Spleen (tissue), 11 donors: ENCODE results near the gene C12orf76. TPM values are rescaled to one million over a fixed set of nuclear protein-coding genes. Genes with fewer than 3 reads are reported as not detected.

Source experiments
- DNase-seq: peaks from one replicate; pipeline ENCODE4 v3.0.0-alpha.2; 2020
- H3K27ac ChIP-seq, 8 donors: fragments of 200-600 bp; sonication (generic) in 7 of 8; 1 replicate in 4 of 8; 2 replicates in 4 of 8; pipeline versions ENCODE4 v1.5.0 to v1.8.0; 2016 to 2021; ENCODE audit warnings: inconsistent platforms in 4 of 8, mild to moderate bottlenecking in 4 of 8, moderate library complexity in 1 of 8
- H3K27me3 ChIP-seq, 7 donors: fragments of 200-600 bp; sonication (generic) in 6 of 7; replicated peaks in 1 of 7; 1 replicate in 4 of 7; 2 replicates in 3 of 7; pipeline versions ENCODE4 v1.5.0 to v1.8.0; 2016 to 2021; ENCODE audit warnings: inconsistent platforms in 3 of 7, mild to moderate bottlenecking in 1 of 7
- H3K36me3 ChIP-seq, 6 donors: fragments of 200-600 bp; sonication (generic) in 5 of 6; 1 replicate in 4 of 6; 2 replicates in 2 of 6; pipeline versions ENCODE4 v1.5.0 to v1.8.0; 2016 to 2021; ENCODE audit warnings: inconsistent platforms in 2 of 6
- H3K4me1 ChIP-seq, 6 donors: fragments of 200-600 bp; sonication (generic) in 5 of 6; 1 replicate in 3 of 6; 2 replicates in 3 of 6; pipeline versions ENCODE4 v1.5.0 to v1.8.0; 2016 to 2021; ENCODE audit warnings: inconsistent platforms in 3 of 6
- H3K4me3 ChIP-seq, 8 donors: fragments of 200-600 bp; sonication (generic) in 7 of 8; 1 replicate in 4 of 8; 2 replicates in 4 of 8; pipeline versions ENCODE4 v1.5.0 to v1.8.0; 2016 to 2021; ENCODE audit warnings: inconsistent platforms in 4 of 8, mild to moderate bottlenecking in 4 of 8, moderate library complexity in 2 of 8
- H3K9me3 ChIP-seq, 8 donors: fragments of 200-600 bp; sonication (generic) in 7 of 8; 1 replicate in 4 of 8; 2 replicates in 4 of 8; pipeline versions ENCODE4 v1.5.0 to v1.8.0; 2016 to 2021; ENCODE audit warnings: inconsistent platforms in 4 of 8
- CTCF ChIP-seq, 11 experiments: fragments of 200-600 bp in 7 of 11; fragments of 450-650 bp in 4 of 11; sonication (generic) in 4 of 11; IDR thresholded peaks in 8 of 11; conservative IDR thresholded peaks in 3 of 11; 1 replicate in 7 of 11; 2 replicates in 4 of 11; pipeline versions ENCODE4 v1.4.0 to v1.8.0; 2016 to 2021; ENCODE audit warnings: antibody characterized with exemption in 11 of 11, inconsistent platforms in 4 of 11, mild to moderate bottlenecking in 1 of 11
- POLR2A ChIP-seq, 3 donors: fragments of 450-650 bp; IDR thresholded peaks; one replicate each; pipeline ENCODE4 v1.5.1; 2017; ENCODE audit warnings: antibody characterized with exemption in 3 of 3, mild to moderate bottlenecking in 1 of 3
- POLR2AphosphoS5 ChIP-seq, 3 donors: sonication (generic); formaldehyde crosslinking; IDR thresholded peaks; one replicate each; pipeline ENCODE4 v1.5.1; 2017; ENCODE audit warnings: antibody characterized with exemption in 3 of 3
- WGBS, 5 donors: extraction: QIAGEN DNeasy Blood & Tissue Kit in 3 of 5; methylation state at CpG; one replicate each; pipeline versions ENCODE4 v1.1.5 to v1.1.7; 2013 to 2018; 5-methylcytosine and 5-hydroxymethylcytosine counted together
- intact Hi-C: fragments of 100-400 bp; cut with DNase I; formaldehyde crosslinking; loops from one replicate; pipeline ENCODE4 v1.15.0; 2023; ENCODE audit warnings: low total_unique reads
- polyA plus RNA-seq, 3 donors: library from polyadenylated mRNA; stranded (reverse); fragments of 200-250 nt; gene quantifications; one replicate each; pipeline ENCODE4 v1.2.1, GENCODE V29; 2013
- total RNA-seq, 7 donors: library from RNA; depleted of rRNA in 3 of 7; stranded (reverse); fragments of >200 nt in 3 of 7; fragmentation: NEBNext Ultra II Directional in 4 of 7; extraction: Animal tissue kit (Norgen Biotek cat#: 25700) in 4 of 7; gene quantifications; one replicate each; pipeline versions ENCODE4 v1.1.0 to v1.2.1, GENCODE V29; 2016 to 2021
- donor health status: healthy with polysubstance abuse.
- donor health status: DM: no; HTN: no; CAD: no; lungs with moderate emphysema.
- donor health status: DM: no; HTN: no; CAD: no.
- donor health status: Bipolar disorder and iron deficiency.
- donor health status: healthy.
- donor health status: DM: no; HTN: no; CAD: no.
- donor health status: DM: yes; HTN: yes; CAD: no.

The C12orf76 gene
- total and polyA plus RNA-seq, 10 donors = 12.9 to 21.5 (median 17.1) TPM

GRCh38 chr12:110002676-110003515 is 45.4 kb downstream of the C12orf76 start:
- Histone ChIP-seq H3K27me3 (no peaks in the 10 kb centered on the region), H3K4me1 (peaks cover 33 to 93% (median 73%) of the 10 kb centered on the region in 6 donors), H3K4me3 (no peak overlapping the region), H3K27ac (peak overlapping the region in 7 of 8 donors; percentile 14 to 100 (median 69)), H3K36me3 (peaks cover 0 to 19% (median 0%) of the 10 kb centered on the region in 6 donors), H3K9me3 (peaks cover 0 to 6% (median 0%) of the 10 kb centered on the region in 8 donors)
- no peak for DNase-seq
- 73 to 82% (median 78%) methylated on average over 8 of the region's 8 CpGs for WGBS, 5 donors
- TF ChIP-seq POLR2A (IDR thresholded peaks at IDR 0.05) (no peak), POLR2AphosphoS5 (IDR thresholded peaks at IDR 0.05) (no peak), CTCF (IDR thresholded peaks at IDR 0.05 in 8 of 11, conservative IDR thresholded peaks at IDR 0.05 in 3 of 11) (no peak)
- intact Hi-C loops = no loop called here

- no peak for TF ChIP-seq CTCF (IDR thresholded peaks at IDR 0.05 in 8 of 11, conservative IDR thresholded peaks at IDR 0.05 in 3 of 11)
- no peak for TF ChIP-seq POLR2AphosphoS5 (IDR thresholded peaks at IDR 0.05)
- no peak for TF ChIP-seq POLR2A (IDR thresholded peaks at IDR 0.05)
- H3K4me1 ChIP-seq = peaks cover 33 to 93% (median 80%) of the 10 kb centered on the region in 6 donors
- 81 to 88% (median 85%) methylated on average over 4 of the region's 4 CpGs for WGBS, 5 donors
- H3K4me3 ChIP-seq = peak overlapping the region in 1 of 8 donors; percentile 88
- peaks cover 0 to 19% (median 0%) of the 10 kb centered on the region in 6 donors for H3K36me3 ChIP-seq
- peaks cover 0 to 4% (median 0%) of the 10 kb centered on the region in 8 donors for H3K9me3 ChIP-seq
- H3K27me3 ChIP-seq = no peaks in the 10 kb centered on the region
- H3K27ac ChIP-seq = peak overlapping the region in 3 of 8 donors; percentile 1 to 100 (median 93)
- intact Hi-C loops = no loop called here
- no peak for DNase-seq
These were observed 46.7 kb downstream of the C12orf76 start for GRCh38 chr12:110001596-110001995.

GRCh38 chr12:109999983-110000505 is 48.3 kb downstream of the C12orf76 start:
- H3K4me3 ChIP-seq = peak overlapping the region; percentile 85 to 99 (median 93)
- intact Hi-C loops = no loop called here
- peaks cover 32 to 87% (median 77%) of the 10 kb centered on the region in 6 donors for H3K4me1 ChIP-seq
- peaks cover 0 to 16% (median 0%) of the 10 kb centered on the region in 6 donors for H3K36me3 ChIP-seq
- 1 to 5% (median 2%) methylated on average over 17 of the region's 17 CpGs for WGBS, 5 donors
- TF ChIP-seq CTCF (IDR thresholded peaks at IDR 0.05 in 8 of 11, conservative IDR thresholded peaks at IDR 0.05 in 3 of 11) (no peak), POLR2A (IDR thresholded peaks at IDR 0.05) (no peak), POLR2AphosphoS5 (IDR thresholded peaks at IDR 0.05) (peak in 1 of 3 donors; percentile 34)
- DNase-seq = peak; percentile 82
- H3K27ac ChIP-seq = peak overlapping the region; percentile 86 to 100 (median 94)
- H3K27me3 ChIP-seq = no peaks in the 10 kb centered on the region
- no peaks in the 10 kb centered on the region for H3K9me3 ChIP-seq

GRCh38 chr12:109999649-109999971 is 48.7 kb downstream of the C12orf76 start:
- Histone ChIP-seq H3K27ac (peak overlapping the region; percentile 86 to 100 (median 94)), H3K9me3 (no peaks in the 10 kb centered on the region), H3K36me3 (peaks cover 0 to 14% (median 0%) of the 10 kb centered on the region in 6 donors), H3K27me3 (no peaks in the 10 kb centered on the region), H3K4me3 (peak overlapping the region; percentile 85 to 99 (median 93)), H3K4me1 (peaks cover 30 to 87% (median 77%) of the 10 kb centered on the region in 6 donors)
- DNase-seq = no peak
- intact Hi-C loops = no loop called here
- TF ChIP-seq POLR2A (IDR thresholded peaks at IDR 0.05) (no peak), CTCF (IDR thresholded peaks at IDR 0.05 in 8 of 11, conservative IDR thresholded peaks at IDR 0.05 in 3 of 11) (no peak), POLR2AphosphoS5 (IDR thresholded peaks at IDR 0.05) (no peak)
- WGBS, 5 donors = 0 to 1% (median 0%) methylated on average over 15 to 27 of the region's 27 CpGs
